HFF-Myc (cell line): ENCODE results near the gene GIMD1.
"Not testable (repeated sequence)": the region's sequence is repeated elsewhere in the genome, so short reads cannot be mapped to it uniquely, and the experiment has no call there.

ENCODE experiments used
- DNase-seq: peaks from one replicate; pipeline ENCODE4 v3.0.0-alpha.2; 2011; ENCODE audit warnings: low read depth; ENCODE audit errors: extremely low read depth
- H3K4me3 ChIP-seq: replicated peaks from 2 replicates; pipeline ENCODE4 v1.5.1; 2011; ENCODE audit warnings: low read depth, mild to moderate bottlenecking, control low read depth, low read length
- CTCF ChIP-seq: IDR thresholded peaks from 2 replicates; pipeline ENCODE4 v1.5.1; 2012; ENCODE audit warnings: mild to moderate bottlenecking, low read depth, low read length, control low read depth; ENCODE audit errors: missing control alignments

GIMD1 gene

GRCh38 chr4:106368678-106369077, at the start of gene GIMD1:
Gene GIMD1 (minus strand): TSS chr4:106368778. CDS start chr4:106367435, 1,343 bp downstream.
- no peak within 1 kb of the TSS for H3K4me3 ChIP-seq
- DNase-seq: no peak
- TF ChIP-seq CTCF: no peak

GRCh38 chr4:106414366-106414765, 45.8 kb upstream of the GIMD1 start:
- no peak for DNase-seq
- H3K4me3 ChIP-seq: no peak overlapping the region
- TF ChIP-seq CTCF: no peak

- DNase-seq: no peak
- H3K4me3 ChIP-seq: no peak overlapping the region
- TF ChIP-seq CTCF: no peak
These were observed 41.6 kb upstream of the GIMD1 start for GRCh38 chr4:106409901-106410889.

- not testable (repeated sequence) for H3K4me3 ChIP-seq, DNase-seq
These were observed 39.4 kb upstream of the GIMD1 start for GRCh38 chr4:106408004-106408403.

GRCh38 chr4:106401157-106401556, 32.6 kb upstream of the GIMD1 start:
- DNase-seq: no peak
- no peak overlapping the region for H3K4me3 ChIP-seq
- no peak for TF ChIP-seq CTCF

GRCh38 chr4:106398898-106399297, 30.3 kb upstream of the GIMD1 start:
- not testable (repeated sequence) for DNase-seq, H3K4me3 ChIP-seq

GRCh38 chr4:106395582-106395981, 27.0 kb upstream of the GIMD1 start:
- DNase-seq: no peak
- TF ChIP-seq CTCF: no peak
- H3K4me3 ChIP-seq: no peak overlapping the region

- DNase-seq: no peak
- TF ChIP-seq CTCF: no peak
- H3K4me3 ChIP-seq: no peak overlapping the region
These were observed 17.3 kb upstream of the GIMD1 start for GRCh38 chr4:106385853-106386393.
